T-helper 1 cell treated with Interleukin-12 subunit alpha and Interleukin-12 subunit beta and Interleukin-4 antibody, amounts not matched to agents 30 ng/mL and 1 ng/mL, for 36 hours (primary cell): Measurements from ENCODE around the gene SNCG. TPM values are rescaled to one million over a fixed set of nuclear protein-coding genes. Genes with fewer than 3 reads are reported as not detected.
"Not testable (repeated sequence)": the region's sequence is repeated elsewhere in the genome, so short reads cannot be mapped to it uniquely, and the experiment has no call there.

Experiments used
- intact Hi-C: fragments of 100-400 bp; cut with micrococcal nuclease; formaldehyde crosslinking; loops from one replicate; pipeline ENCODE4 v1.15.1; 2024
- total RNA-seq: library from RNA; stranded (reverse); gene quantifications from 2 replicates; pipeline ENCODE4 v1.2.3, GENCODE V29; 2022

The SNCG gene
- total RNA-seq, 1 donor from 2014 or later: 0.29 TPM

DNA sequence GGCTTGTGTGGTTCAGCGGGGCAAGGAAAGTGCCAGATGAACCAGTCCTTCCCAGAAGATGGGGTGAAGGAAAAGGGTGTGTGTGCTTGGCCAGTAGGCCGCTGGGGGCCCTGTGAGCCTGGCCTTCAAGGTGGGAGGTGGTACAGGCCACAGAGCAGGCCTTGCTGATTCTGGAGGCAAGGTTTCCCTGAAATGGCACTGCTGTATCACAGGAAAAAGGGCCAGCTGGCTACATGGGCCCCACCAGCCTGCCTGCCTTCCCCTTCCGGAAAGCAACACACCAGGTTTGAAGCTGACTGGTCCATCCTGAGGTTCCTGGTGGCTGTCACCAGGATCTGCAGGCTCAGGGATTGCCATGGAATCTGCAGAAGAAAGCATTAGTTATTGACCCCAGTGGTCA is 13.5 kb upstream of the SNCG start:
- intact Hi-C loops: no loop called here

DNA sequence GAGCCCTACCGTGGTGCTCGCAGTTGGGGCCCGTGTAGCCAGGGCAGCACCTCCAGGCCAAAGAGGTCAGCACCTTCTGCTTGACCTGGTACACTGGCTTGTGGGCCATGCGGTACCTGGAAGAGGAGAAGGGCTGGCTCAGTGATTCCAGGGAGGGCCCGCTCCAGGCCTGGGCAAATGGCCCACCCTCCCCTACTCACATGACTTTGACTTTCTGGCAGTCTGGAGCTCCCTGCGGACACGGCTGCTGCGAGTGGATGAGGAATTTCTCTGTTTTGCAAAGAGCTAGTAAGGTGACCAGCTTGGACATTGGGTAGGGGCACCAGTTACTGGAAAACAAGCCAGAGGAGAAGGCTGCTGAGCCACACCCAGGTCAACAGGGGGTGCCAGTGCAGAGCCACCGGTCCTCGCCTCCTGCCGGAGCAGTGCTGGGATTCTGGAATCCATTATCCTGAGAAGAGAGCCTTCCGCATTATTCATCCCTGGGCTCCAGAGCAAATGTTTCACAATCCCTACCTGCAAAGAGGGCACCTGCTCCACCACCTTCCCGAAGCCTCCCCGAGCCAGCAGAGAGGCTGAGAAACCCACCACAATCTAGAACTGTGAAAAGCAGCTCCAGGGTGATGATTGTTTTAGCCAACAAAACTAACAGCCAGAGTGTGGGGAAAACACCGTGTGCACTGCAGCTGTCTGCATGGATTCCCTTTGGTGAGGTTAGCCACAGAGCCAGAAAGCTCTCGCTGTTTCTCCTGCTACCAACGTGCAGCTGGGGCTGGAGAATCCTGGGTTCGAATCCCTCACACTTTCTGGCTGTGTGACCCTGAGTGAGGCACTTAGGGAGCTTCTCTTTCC is 12.8 kb upstream of the SNCG start:
- intact Hi-C loops: no loop called here

DNA sequence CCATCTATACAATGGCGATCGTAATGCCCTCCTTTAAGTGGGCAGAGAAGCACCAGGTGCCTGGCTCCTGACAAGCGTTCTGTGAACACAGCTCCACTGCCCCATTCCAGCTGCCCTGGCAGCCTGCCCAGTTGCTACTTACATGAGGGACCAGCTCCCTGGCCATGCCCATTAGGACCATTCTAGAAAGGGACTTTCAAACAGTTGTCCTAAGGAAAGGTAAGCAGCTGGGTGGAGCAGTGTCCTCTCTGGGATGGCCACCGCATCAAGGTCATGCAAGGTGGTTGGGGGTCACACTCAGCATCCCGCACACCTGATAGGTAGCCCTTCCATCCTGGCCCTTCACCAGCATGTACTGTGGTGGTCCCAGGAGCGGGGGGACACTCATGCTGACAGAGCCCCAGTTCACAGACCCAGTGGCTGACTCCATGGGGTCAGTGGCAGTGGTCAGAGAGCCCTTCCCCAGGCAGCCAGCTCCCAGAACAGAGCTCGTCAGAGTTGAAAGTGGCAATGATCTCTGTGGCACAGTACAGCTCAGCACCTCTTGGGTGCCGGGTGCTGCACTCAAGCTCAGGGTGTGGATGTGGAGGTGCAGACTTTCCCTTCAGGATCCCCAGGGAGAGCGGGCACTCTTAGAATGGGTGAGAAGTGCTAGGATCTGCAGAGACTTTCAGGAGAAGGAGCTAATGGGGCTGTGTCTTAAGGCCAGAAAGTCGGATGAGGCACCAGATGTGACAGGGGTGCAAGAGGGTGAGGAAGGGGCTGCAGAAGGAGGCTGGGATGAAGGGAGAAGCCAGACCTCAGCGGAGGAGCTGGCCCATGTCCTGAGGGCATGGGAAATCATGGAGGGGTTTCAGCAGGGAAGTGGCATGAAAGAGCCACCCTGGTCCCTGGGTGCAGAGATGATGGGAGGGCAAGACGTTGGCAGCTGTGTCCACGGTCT is 11.9 kb upstream of the SNCG start:
- intact Hi-C loops: no loop called here

DNA sequence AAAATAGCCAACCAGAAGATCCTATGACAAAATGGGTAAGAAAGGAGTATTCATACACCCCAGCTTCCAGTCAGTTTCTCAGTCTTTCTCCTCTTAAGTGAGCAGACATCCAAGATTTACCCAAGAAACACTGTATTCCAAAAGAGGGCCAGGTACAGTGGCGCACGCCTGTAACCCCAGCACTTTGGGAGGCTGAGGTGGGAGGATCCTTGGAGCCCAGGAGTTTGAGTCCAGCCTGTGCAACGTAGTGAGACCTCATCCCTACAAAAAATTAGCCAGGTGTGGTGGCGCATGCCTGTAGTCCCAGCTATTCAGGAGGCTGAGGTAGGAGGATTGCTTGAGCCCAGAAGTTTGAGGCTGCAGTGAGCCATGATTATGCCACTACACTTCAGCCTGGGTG is 10.6 kb upstream of the SNCG start:
- intact Hi-C loops: not testable (repeated sequence)

DNA sequence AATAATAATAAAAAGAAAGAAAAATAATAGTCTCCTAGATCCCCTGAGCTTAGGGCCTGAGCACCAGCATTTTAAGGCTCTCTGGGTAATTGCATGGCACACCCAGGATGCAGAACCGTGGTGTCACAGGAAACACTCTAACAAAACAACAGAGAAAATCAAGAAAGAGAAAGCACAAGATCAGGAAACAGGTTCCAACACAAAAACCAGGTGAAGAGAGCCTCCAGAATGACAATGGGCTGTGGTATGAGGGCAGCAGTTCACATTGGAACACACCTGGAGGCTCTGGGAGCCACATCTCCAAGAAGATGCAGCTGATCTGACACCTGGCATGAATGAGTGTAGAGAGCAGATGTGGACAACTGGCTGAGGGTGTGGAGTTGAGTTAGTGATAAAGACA is 8.1 kb upstream of the SNCG start:
- intact Hi-C loops: loop anchor here (2.0 kb wide), 1 partner anchor 16 kb away; no protein-coding TSS in a partner anchor

DNA sequence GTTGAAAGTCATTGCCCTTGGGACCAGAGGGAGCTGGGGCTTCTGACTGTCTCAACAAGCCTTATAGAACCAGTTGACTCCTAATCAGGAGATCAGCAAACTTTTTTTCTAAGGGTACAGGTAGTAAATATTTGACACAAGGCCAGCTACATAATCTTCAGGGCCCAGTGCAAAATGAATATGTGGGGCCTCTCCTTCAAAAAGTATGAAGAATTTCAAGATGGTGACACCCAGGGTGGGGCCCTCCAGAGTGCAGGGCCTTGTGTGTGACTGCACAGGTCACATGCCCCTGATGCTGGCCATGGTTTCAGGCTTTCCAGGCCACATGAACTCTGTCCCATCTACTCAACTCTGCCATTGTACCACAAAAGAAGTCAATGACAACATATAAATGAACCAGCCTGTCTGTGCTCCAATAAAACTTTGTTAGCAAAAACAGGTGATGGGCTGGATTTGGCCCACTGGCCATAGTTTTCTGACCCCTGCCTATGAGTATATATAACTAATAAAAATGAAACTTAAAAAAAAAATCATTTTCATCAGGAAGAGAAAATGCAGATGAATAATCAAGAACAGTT is 7.1 kb upstream of the SNCG start:
- intact Hi-C loops: loop anchor here (2.0 kb wide), 1 partner anchor 16 kb away; no protein-coding TSS in a partner anchor

DNA sequence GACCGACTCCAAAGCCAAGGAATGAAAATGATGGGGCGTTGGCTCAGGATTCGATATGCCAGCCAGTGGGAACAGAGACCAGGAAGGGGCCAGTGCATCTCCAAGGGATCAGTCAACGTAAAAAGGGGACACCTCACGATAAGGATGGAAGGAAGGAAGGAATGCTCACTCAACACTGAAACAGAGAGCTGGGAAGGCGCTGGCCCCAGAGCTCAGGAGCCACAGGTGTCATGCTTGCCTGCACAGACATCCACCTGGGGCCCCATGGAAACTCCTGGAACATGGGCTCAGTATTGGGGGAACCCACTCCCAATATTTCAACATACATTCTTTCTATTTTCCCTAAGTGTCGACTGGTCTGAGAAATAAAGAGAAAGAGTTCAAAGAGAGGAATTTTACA is 6.3 kb upstream of the SNCG start:
- intact Hi-C loops: no loop called here

DNA sequence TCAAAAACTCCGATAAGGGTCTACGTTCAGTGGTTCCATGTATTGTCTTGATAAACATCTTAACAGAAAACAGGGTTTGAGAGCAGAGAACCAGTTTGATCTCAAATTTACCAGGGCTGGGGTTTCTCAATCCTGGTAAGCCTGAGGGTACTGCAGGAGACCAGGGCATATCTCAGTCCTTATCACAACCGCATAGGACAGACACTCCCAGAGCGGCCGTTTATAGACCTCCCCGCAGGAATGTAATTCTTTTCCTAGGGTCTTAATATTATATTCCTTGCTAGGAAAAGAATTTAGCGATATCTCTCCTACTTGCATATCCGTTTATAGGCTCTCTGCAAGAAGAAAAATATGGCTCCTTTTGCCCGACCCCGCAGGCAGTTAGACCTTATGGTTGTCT is 5.7 kb upstream of the SNCG start:
- intact Hi-C loops: not testable (repeated sequence)

DNA sequence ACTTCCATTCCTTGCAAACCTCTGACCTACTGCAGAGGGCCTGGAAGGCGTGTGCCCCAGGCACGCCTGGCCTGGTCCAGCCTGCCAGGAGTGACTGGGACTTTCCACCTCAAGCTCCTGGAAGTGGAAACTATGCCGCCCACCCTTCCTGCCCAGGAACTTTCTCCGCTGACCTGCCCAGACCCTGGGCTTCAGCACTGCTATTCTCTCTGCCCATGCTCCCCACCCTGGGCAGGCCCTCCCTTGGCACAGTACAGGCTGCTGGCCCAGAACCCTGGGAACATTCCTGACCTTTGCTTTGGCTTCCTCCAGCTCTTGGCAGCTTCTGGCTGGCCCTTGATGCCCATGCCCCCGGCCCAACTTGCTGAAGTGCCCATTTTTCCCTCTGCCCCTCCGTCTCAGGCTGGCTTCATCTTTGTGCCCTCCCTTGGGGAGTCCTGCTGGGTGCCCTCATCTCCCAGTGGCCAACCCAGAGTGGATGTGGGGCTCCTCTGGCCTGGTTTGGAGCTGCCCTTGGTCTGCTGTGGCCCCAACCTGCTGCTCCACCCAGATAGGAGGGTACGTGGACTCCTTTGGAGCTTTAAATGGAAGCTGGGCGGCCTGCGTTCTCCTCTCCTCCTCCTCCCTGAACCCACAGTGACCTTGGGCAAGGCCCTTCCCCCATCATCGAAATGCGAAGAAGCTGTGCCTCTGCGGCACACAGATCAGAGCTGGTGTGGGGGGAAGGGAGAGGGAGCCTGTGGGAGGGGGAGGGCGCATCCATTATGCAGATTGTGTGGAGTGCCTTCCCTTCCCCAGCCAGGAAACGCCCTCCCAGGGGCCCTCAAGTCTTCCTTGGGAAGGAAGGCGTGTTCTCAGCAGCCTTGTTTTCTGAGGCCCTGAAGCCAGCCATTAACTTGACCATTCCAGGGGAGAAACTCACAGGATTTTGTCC is 4.4 kb upstream of the SNCG start:
- intact Hi-C loops: no loop called here

DNA sequence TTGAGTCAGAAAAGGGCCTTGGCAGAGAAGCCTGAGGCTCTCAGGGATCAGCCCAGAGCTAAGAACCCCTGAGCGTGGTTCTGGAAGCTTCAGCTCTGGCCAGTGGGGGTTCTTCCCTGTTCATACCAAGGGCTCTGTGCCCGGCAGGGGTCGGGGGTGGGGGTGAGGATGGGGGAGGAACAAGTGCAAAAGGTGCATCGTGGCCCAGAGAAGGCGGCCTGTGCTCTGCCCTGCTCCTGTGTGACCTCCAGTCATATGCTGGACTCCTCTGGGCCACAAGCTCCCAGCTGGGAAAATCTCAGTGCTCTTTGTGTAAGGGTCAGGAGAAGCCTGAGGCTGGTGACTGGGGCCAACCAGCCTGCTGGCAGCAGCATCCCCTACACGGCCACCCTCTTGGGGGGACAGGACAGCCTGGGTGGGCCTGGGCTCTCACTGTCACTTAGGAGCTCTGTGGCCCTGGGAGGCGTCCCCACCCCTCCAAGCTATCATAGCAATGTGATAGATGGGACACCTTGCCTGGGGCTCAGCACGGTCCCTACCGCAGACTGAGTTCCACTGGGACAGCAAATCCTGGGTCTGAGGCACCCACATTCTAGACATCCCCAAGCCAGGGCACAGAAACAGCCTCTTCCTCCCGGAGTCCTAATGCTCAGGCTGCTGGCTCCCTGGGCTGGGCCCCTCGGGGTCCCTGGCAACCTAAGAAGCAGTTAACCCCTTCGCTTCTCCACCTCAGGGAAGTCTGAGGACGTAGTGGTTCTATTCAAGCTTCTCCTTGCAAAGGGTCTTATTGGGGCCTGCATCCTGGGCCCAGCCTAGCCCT is 3.5 kb upstream of the SNCG start:
- intact Hi-C loops: no loop called here

DNA sequence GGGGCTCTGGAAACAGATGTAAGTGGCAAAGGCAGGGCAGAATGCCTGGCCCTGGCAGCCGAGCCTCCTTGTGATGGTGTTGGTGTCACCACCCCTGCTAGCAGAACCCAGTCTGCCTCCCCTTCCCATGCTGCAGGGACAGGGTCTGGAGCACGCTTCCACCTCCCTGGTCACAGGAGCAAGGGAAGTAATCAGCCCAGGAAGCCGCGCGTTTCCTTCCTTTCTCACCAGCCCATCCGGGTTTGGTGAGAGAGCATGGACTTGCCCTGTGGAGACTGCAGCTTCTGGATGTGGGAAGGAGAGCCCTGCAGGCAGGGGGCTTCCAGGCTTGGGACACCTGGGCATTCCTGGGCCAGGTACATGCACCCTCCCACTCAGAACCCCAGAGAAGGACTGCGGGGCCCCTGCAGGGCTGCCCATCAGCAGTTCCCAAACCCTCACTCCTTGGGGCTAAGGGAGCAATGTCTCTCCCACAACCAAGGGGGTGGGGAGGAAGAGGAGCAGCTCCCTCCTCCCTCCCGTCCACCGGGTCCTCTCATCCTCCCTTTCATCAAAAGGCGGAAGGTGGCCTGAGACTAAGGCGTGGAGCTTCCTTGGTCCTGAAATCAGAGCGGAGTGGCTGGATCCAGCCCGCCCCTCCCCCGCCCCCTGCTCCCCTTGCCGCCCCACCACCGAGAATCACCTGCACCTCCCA is 2.8 kb upstream of the SNCG start:
- intact Hi-C loops: no loop called here

DNA sequence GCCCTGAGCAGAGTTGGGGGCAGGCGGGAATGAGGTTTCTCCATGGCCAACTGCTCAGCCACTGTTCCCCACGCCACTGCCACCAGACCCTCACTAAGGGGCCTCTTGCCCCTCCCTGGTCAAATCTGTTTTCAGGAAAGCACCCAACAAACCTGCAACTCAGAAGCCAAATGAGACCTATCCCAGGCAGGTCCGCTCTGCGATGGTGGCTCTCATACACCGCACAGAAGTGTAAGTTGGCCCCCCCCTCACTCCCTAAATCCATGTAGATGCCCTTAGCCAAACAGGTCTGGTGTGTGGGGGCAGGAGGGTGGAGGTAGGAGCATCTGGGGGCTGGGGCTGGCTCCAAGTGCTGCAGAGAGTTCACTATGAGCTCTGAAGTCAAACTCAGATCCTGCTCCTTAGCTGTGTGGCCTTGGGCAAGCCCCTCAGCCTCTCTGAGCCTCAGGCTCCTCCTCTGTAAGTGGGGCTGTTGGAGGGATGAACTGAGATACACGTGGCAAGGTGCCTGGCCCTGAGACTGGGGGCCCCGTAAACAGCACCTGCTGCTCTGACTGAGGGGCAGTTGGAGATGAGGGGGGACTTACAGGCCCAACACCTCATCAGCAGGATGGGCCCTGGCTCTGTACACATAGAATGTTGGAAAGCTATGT is 2.1 kb upstream of the SNCG start:
- intact Hi-C loops: no loop called here

DNA sequence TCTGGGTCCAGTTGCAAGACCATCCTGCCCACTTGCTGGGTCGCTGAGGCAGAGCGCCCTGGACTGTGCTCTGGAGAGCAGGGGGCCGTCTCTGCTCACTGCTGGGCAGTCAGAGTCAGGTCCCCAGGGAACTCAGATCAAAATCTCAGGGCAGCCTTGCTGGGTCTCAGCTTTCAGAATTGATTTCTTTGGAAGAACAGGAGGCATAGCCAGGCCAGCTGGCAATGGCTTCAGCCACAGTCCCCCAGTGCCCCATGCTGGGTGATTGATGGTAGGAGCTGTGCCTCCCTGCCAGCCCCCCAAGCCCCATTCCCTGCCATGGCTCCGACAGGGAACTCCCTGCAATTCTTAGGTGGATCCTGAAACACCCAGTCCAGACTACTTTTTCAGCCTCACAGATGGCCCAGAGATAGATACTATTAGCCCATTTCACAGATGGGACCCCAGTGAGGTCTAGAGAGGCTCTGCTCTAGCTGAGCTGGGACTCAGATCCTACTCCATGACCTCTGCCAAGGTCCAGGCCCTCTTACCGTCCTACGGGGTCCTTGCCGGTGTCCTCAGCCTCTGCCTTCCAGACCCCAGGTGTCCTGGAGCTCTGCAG is 1.5 kb upstream of the SNCG start:
- intact Hi-C loops: no loop called here

DNA sequence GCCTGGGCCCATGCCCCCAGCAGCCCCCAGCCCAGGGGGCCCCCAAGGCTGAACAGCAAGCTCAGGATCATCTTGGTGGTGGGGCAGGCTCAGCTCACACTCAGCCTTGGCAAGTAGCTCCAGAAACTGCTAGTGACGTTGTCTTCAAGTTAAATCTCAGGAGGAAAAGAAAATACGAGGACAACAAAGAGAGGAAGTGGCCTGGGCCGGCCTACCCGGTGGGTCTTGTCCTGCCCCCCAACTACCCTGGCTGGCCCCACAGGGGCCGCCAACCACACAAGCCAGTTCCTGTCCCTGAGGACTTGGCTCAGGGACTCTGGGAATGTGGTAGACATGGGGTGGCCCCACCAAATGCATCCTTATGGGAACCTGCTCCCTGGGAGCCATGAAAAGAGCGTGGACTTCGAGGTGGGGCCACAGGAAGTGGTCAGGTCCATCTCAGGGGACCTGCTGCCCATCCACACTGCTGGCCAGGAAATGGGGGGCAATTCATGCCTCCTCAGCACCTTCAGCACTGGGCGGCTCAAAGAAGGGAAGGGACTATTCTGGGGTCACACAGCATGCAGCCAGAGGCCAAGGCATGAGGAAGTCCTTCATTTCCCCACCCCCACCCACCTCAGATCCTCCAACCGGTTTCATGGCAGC is 806 bp upstream of the SNCG start, which contains the start of gene MMRN2:
MMRN2 (minus strand) TSS at position 145 of the 645 bp plus-strand sequence; CDS start at position 71, 74 bp downstream.
- intact Hi-C loops: no loop called here

DNA sequence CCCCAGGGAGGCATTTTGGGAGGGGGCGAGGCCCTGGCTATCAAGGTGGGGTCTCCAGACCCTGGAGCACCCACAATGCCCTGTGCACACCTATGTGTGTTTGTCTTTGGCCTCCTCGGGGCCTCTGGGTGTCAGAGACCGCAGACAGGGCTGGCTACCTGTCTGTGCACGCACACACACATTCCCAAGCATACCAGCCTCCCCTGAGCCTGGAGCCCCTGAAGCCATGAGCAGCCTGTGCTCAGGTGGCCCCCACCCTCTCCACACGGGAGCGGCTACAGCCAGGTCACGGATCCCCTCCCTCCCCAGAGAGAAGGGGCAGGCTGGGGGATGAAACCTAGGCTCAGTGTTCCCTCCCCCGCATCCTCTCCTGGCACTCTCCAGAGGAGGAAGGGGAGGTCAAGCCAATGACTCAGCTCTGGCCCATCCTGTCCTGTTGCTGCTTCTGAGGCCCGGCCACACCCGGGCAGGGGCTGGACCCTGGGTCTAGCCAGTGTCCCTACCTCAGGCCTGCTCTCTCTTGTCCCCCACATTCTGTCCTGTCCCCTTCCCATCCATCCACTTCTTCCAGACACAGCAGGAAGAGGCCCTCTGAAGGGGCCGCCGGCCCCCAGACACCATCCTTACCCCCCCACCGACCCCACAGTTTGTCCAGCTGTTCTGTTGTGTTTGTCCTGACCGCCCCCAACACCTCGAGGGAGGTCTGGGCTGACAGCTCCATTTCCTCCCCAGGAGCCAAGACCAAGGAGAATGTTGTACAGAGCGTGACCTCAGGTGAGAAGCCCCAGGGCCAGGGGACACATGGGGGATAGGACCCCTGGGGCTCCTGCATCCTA is 720 bp downstream of the SNCG start:
- intact Hi-C loops: no loop called here

DNA sequence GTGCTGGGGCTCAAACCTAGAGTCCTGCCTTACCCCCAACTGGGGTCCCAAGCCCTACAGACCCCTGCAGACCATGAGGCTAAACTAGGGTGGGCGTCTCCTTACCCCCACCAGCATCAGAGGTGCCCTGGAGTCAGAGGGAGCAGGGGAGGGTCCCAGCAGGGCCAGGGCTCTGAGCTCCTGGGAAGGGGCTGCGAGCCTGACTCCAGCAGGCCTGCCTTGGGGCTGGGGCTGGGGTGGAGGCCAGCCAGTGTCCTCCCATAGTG is 1.3 kb downstream of the SNCG start:
- intact Hi-C loops: loop anchor here (1.0 kb wide), 1 partner anchor 20 kb away; no protein-coding TSS in a partner anchor
